BJ (cell line): Measurements from ENCODE around the gene PLA2G5. TPM values are rescaled to one million over a fixed set of nuclear protein-coding genes. Genes with fewer than 3 reads are reported as not detected.

Experiments
- CTCF ChIA-PET: fragments of 350-600 bp; formaldehyde crosslinking; extraction: SDS; loops from one replicate; lab custom pipeline; 2021; ENCODE audit warnings: antibody characterized with exemption, inconsistent platforms; lab: Yijun Ruan, JAX
- POLR2A ChIA-PET: fragments of 300-600 bp; sonication (Branson Sonifier 250); formaldehyde crosslinking; extraction: SDS; loops from one replicate; lab custom pipeline; 2021; ENCODE audit warnings: antibody characterized with exemption; lab: Charles Lee
- DNase-seq: peaks from one replicate; pipeline ENCODE4 v3.0.0-alpha.2; 2011; ENCODE audit warnings: low read depth
- H3K27me3 ChIP-seq: 2 replicates; pipeline ENCODE4 v1.6.0; 2011; ENCODE audit warnings: low read length; ENCODE audit not compliant: control insufficient read depth, insufficient read depth
- H3K36me3 ChIP-seq: 2 replicates; pipeline ENCODE4 v1.5.1; 2011; ENCODE audit warnings: low read length; ENCODE audit not compliant: control insufficient read depth, insufficient read depth
- H3K4me3 ChIP-seq: 2 replicates; pipeline ENCODE4 v1.5.1; 2011; ENCODE audit warnings: low read depth, mild to moderate bottlenecking, control low read depth, low read length
- CTCF ChIP-seq: IDR thresholded peaks from 2 replicates; pipeline ENCODE4 v1.5.1; 2011; ENCODE audit warnings: low read depth, mild to moderate bottlenecking, control low read depth, inconsistent platforms, low read length, moderate library complexity; ENCODE audit not compliant: insufficient read depth
- polyA plus RNA-seq: library from polyadenylated mRNA; depleted of rRNA; stranded (reverse); fragments of >200 nt; gene quantifications from 2 replicates; pipeline ENCODE4 v1.2.3, GENCODE V29; 2011

The PLA2G5 gene
- polyA plus RNA-seq, 1 experiment: not detected

GRCh38 chr1:20087668-20088067 is 17.7 kb downstream of the PLA2G5 start:
- POLR2A ChIA-PET: no interaction called here
- CTCF ChIA-PET: no interaction called here
- no peak for DNase-seq
- Histone ChIP-seq H3K27me3 (no peaks in the 10 kb centered on the region; the same call in 1 of the 2 replicates), H3K36me3 (no peaks in the 10 kb centered on the region), H3K4me3 (no peak overlapping the region)
- no peak for TF ChIP-seq CTCF

GRCh38 chr1:20089328-20090077 is 19.5 kb downstream of the PLA2G5 start:
- no peak for DNase-seq
- no peaks in the 10 kb centered on the region for H3K27me3 ChIP-seq
- TF ChIP-seq CTCF: no peak
- H3K4me3 ChIP-seq: no peak overlapping the region
- no peaks in the 10 kb centered on the region for H3K36me3 ChIP-seq
- POLR2A ChIA-PET: no interaction called here
- CTCF ChIA-PET: no interaction called here

- ChIA-PET POLR2A (no interaction called here), CTCF (no interaction called here)
- Histone ChIP-seq H3K4me3 (no peak overlapping the region), H3K36me3 (no peaks in the 10 kb centered on the region), H3K27me3 (no peaks in the 10 kb centered on the region)
- no peak for DNase-seq
- TF ChIP-seq CTCF: no peak
Observed at GRCh38 chr1:20090119-20090518, 20.1 kb downstream of the PLA2G5 start.

- Histone ChIP-seq H3K4me3 (no peak overlapping the region), H3K27me3 (no peaks in the 10 kb centered on the region), H3K36me3 (no peaks in the 10 kb centered on the region)
- CTCF ChIA-PET: interaction anchor here (0.9 kb wide), 1 partner anchor 62 kb away, joined by 3 read pairs; no protein-coding TSS in a partner anchor
- TF ChIP-seq CTCF: no peak
- POLR2A ChIA-PET: no interaction called here
- DNase-seq: no peak
Observed at GRCh38 chr1:20090641-20091040, 20.6 kb downstream of the PLA2G5 start.

GRCh38 chr1:20093303-20093702 is 23.3 kb downstream of the PLA2G5 start:
- Histone ChIP-seq H3K4me3 (no peak overlapping the region), H3K36me3 (no peaks in the 10 kb centered on the region), H3K27me3 (no peaks in the 10 kb centered on the region)
- no peak for TF ChIP-seq CTCF
- no peak for DNase-seq
- ChIA-PET CTCF (interaction anchor here (0.7 to 1.0 kb wide), 2 partner anchors 60 to 247 kb away, joined by 3 read pairs; no protein-coding TSS in a partner anchor), POLR2A (no interaction called here)
